SK-N-SH (cell line): ENCODE measurements around the gene LGR5.

ENCODE experiments used
- EP300 ChIP-seq, 2 experiments: IDR thresholded peaks; 2 replicates each; pipeline versions ENCODE4 v1.4.0 to v1.6.1; 2012; ENCODE audit warnings: borderline replicate concordance in 1 of 2, low read depth in 1 of 2, low read length in 1 of 2
- MEF2A ChIP-seq: IDR thresholded peaks from 2 replicates; pipeline ENCODE4 v1.4.0; 2012; ENCODE audit warnings: low read depth, borderline replicate concordance
- NFIC ChIP-seq: IDR thresholded peaks from 2 replicates; pipeline ENCODE4 v1.4.0; 2012; ENCODE audit warnings: borderline replicate concordance
- POLR2AphosphoS5 ChIP-seq: IDR thresholded peaks from 2 replicates; pipeline ENCODE4 v1.6.1; 2012; ENCODE audit warnings: low read depth, low read length
- RAD21 ChIP-seq: IDR thresholded peaks from 2 replicates; pipeline ENCODE4 v1.6.1; 2012; ENCODE audit warnings: mild to moderate bottlenecking, low read length
- SIN3A ChIP-seq: IDR thresholded peaks from 2 replicates; pipeline ENCODE4 v1.6.1; 2012; ENCODE audit warnings: low read depth, mild to moderate bottlenecking, low read length, moderate library complexity, borderline replicate concordance
- SMC3 ChIP-seq: IDR thresholded peaks from 2 replicates; pipeline ENCODE4 v1.6.1; 2012; ENCODE audit warnings: low read depth, low read length, improper control_type of control experiment
- TF ChIP-seq, protein P1 (sequence below): fragments of 200-600 bp; sonication (generic); IDR thresholded peaks from 2 replicates; pipeline ENCODE4 v1.6.1; 2017; ENCODE audit warnings: antibody characterized with exemption, mild to moderate bottlenecking, moderate library complexity
- TF ChIP-seq, protein P2 (sequence below): IDR thresholded peaks from 2 replicates; pipeline ENCODE4 v1.6.1; 2012; ENCODE audit warnings: mild to moderate bottlenecking, low read depth, low read length, moderate library complexity

DNA sequence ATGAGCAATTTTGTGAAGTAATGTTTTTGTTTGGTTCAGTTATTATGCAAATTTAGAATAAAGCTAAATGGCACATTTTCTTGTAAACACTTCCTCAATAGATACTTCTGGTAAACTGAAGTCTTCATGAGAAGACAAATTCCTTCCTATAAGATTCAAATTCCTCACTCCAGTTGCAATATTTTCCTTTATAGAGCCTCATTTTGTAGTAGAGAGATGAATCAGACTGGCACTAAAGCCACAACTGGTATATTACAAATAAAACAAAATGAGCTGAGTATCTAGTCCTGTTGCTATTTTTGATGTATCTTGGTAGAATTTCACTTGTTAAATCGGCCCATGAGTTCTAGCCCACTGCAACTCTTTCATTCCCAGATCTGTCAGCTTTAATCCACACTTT is 5.5 kb downstream of the LGR5 start:
- no peak for TF ChIP-seq SMC3
- TF ChIP-seq SIN3A = no peak
- TF ChIP-seq POLR2AphosphoS5 = no peak
- TF ChIP-seq, protein P1, sequence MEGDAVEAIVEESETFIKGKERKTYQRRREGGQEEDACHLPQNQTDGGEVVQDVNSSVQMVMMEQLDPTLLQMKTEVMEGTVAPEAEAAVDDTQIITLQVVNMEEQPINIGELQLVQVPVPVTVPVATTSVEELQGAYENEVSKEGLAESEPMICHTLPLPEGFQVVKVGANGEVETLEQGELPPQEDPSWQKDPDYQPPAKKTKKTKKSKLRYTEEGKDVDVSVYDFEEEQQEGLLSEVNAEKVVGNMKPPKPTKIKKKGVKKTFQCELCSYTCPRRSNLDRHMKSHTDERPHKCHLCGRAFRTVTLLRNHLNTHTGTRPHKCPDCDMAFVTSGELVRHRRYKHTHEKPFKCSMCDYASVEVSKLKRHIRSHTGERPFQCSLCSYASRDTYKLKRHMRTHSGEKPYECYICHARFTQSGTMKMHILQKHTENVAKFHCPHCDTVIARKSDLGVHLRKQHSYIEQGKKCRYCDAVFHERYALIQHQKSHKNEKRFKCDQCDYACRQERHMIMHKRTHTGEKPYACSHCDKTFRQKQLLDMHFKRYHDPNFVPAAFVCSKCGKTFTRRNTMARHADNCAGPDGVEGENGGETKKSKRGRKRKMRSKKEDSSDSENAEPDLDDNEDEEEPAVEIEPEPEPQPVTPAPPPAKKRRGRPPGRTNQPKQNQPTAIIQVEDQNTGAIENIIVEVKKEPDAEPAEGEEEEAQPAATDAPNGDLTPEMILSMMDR = no peak
- TF ChIP-seq MEF2A = no peak
- no peak for TF ChIP-seq EP300 (IDR thresholded peaks at IDR 0.05; ENCODE audit: borderline replicate concordance in 1 of 2, low read depth in 1 of 2, low read length in 1 of 2)
- TF ChIP-seq, protein P2, sequence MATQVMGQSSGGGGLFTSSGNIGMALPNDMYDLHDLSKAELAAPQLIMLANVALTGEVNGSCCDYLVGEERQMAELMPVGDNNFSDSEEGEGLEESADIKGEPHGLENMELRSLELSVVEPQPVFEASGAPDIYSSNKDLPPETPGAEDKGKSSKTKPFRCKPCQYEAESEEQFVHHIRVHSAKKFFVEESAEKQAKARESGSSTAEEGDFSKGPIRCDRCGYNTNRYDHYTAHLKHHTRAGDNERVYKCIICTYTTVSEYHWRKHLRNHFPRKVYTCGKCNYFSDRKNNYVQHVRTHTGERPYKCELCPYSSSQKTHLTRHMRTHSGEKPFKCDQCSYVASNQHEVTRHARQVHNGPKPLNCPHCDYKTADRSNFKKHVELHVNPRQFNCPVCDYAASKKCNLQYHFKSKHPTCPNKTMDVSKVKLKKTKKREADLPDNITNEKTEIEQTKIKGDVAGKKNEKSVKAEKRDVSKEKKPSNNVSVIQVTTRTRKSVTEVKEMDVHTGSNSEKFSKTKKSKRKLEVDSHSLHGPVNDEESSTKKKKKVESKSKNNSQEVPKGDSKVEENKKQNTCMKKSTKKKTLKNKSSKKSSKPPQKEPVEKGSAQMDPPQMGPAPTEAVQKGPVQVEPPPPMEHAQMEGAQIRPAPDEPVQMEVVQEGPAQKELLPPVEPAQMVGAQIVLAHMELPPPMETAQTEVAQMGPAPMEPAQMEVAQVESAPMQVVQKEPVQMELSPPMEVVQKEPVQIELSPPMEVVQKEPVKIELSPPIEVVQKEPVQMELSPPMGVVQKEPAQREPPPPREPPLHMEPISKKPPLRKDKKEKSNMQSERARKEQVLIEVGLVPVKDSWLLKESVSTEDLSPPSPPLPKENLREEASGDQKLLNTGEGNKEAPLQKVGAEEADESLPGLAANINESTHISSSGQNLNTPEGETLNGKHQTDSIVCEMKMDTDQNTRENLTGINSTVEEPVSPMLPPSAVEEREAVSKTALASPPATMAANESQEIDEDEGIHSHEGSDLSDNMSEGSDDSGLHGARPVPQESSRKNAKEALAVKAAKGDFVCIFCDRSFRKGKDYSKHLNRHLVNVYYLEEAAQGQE = no peak
- no peak for TF ChIP-seq RAD21
- no peak for TF ChIP-seq NFIC
